ENCODE results near the gene FSIP1.

Gene FSIP1

DNA sequence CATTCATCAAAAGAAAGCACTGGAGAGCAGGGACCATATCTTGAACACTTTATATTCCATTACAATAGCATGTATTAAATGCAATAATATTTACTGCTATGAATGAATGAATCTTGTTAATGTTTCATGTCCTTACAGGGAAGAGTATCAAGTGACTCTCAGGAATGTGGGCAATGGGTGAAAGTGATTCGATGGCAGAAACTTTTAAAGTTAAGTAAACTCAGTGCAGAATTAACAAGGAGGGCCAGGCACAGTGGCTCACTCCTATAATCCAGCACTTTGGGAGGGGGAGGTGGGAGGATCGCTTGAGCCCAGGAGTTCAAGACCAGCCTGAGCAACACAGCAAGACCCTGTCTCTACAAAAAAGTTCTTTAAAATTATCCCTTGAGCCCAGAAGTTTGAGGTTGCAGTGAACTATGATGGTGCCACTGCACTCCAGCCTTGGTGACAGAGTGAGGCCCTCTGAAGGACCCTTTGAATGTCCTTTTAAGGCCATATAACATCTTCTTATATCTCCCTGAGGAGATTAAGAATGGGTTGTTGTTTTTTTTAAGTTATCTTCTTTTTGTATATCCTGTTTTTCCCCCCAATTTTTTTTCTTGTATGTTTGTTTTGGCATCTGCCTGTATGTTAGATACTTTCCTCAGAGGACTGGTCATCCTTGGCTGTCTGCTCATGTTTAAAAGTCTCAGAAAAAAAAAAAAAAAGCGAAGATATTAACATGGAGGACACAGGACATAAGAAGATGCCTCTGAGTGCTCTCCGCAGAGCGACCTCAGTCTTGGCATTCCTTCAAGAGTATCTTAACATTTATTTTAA, 9.6 kb upstream of the FSIP1 start:
- DNase-seq (ENCODE audit: low read depth), result no peak

DNA sequence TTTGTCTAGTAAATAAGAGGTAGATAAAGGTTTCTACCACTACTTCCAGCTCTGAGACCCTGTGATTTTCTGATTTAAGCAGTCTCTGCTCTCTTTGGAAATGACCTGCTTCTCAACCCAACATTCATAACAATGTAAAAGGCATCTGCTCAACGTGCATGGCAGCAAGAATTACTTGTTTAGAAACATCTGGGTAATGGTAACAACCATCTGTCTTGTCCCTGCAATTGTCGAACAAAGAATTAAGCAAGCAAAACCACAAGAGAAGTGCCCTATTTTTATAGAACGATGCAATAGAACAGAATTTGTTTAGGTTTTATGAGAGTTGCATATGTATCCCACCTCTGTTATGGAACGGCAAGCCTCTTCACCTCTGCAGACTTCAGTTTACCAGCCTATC, 7.1 kb upstream of the FSIP1 start:
- no peak for DNase-seq (ENCODE audit: low read depth)

DNA sequence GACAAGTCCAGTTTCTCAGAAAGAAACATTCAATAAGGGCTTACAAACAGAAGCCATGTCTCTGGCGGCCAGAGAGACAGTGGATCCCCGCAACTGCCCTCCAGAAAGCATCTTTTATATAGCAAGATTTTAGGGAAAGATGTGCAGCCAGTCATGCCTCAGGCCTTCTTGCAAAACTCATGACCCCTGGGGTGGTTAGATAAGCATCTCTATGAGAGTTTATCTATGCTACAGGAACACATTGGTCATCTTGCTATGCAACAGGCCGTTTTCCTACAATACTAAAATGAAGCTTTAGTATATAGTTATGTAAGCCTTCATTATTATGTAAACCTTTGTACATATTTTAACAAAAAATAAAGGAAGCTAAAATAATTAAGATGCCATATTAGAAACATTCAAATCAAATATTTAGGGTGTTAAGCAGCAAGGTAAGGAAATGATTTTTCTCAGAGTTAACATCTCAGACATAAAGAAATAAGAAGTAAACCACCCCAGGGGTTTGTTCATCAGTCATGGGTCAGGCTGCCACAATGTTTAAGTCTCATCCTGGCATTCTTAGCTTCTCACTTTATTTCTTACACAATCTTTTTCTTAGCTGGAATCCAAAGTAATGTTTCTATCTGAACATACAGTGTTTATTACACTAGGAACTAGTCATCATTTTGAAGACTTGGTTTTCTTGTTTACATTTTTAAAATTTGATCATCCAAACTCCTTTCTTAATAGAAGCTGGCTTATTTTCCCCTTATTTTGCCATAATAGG, 6.3 kb upstream of the FSIP1 start:
- no peak for DNase-seq (ENCODE audit: low read depth)

DNA sequence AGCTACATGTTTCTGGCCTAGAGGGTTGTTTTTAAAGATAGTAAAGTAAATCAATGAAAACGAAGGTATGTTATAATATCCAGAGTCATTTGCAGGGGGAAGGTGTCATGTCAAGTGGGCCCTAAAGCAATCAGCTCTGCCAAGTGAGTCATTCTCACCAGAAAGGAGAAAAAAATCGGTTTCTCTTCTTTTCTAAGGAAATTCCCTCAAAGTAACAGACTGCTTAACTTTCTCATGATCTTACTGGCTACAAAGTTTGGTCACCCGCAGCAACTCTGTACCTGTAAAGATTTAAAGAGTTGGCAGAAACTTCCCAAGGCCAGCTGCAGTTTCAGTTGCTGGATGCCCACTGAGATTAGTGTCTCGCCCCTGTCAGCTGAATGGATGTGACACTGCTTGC, 5.5 kb upstream of the FSIP1 start:
- no peak for DNase-seq (ENCODE audit: low read depth)

DNA sequence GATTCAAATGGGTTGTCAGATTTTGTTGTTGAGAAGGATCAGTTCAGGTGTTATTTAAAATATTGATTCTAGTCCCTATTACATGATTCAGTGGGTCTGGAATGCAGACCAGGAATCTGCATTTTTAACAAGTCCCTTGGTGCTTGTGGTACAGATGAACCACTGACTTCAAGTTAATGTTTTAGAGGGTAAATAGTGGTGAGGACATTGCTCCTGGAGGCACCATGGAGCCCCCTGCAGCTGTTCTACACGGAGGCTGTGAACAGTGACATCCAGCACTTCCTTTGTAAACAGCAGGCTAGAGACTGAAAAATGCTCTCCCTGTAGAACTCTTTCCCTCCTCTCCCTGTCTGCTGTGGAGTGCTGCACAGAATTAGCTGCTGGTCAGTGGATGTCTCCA, 4.8 kb upstream of the FSIP1 start:
- no peak for DNase-seq (ENCODE audit: low read depth)

DNA sequence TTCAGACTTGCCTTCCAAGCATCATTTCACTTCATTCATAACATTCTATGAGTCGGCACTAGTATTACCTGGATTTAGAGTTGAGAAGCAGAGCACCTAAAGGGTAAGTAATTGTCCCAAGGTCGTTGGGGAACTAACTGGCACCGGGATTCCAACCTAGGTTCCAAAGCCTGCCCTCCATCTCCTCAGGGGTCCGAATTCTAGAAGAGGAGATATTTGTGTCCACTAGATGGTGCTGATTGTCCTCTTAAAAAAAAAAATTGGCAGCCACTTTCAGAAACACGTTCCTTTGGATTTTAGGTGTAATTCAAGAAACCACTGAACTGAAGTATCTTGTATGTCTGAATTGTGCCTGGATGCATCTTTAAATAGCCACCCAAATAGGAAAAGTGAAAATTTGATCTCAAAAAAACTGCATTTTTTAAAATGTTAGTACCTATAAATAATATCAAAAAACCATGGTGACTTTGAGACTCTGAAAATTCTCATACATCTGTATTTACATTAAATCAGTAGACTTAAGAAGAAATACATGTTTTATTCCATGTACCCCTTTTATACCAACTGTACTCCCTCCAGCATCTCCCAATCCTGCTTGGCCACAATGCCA, 3.9 kb upstream of the FSIP1 start:
- peak; percentile 51 for DNase-seq (ENCODE audit: low read depth)

DNA sequence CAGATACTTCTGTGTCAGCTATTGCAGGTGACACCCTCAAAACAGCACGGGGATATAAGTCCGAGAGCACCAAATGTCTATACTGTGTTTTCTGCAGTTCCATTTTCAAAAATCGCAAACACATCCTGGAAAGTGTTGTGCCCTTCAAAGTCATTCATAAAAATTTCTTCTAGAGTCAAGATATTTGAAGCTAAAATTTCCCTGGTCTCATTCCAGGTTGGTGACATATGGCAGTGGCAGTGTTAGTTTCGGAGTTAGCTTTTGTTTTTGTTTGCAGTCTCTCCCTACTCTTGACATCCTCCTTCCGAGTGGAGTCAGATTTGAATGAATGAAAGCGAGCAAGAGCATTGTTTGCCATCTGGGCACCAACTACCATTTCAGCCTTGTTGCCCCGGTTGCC, 3.2 kb upstream of the FSIP1 start:
- no peak for DNase-seq (ENCODE audit: low read depth)

DNA sequence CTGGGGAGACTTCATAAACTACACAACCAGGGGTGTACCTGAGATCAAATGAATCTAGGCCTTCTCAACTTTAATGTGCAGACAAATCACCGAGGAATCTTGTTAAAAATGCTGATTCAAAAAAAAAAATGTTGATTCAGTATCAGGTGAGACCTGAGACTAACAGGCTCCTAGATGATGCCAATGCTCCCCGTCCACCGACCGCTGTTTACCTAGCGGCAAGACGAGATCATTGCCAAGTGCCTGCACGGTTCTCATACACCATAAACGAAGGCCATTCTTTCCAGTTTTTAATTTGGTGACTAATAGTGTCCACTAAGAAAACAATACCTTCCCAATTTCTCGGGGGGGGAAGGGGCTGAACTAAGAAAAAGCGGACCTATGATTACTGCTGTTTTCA, 2.5 kb upstream of the FSIP1 start:
- no peak for DNase-seq (ENCODE audit: low read depth)

DNA sequence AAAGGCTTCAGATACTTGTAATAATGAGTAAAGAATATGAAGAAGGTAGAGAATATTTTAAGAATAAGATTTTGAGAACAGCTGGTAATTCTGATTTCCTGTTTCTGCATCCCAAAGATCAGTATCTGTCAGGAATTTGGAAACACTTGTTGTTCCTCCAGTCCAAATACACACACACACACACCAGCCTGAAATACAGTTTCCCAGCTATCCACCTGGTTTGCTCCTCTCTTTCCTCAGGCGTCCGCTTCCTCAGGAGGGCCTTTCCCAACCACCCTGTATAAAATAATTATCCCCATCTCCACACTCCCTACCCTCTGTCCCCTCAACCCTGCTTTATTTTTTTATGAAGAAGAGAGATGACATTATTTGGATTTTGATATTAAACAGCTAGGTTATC, 2.0 kb upstream of the FSIP1 start:
- DNase-seq (ENCODE audit: low read depth), result no peak

DNA sequence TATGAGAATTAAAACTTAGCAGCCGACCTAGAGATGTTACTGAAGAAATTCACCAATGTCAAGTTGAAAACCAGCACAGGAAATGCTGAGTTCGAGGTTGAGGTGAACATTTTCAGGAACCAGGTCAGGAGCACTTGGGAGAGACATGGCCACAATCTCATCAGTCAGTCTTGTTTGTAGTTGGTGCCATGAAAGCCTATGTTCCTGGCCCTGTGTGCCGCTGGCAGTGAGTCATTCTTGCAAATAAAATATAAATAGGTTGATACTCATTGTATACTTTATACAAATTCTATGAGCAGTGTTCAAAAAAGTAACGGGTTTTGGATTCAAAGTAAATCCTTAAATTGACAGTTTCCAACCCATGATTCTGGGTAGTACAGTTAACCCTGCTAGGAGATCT, 1.5 kb upstream of the FSIP1 start:
- DNase-seq (ENCODE audit: low read depth), result no peak

DNA sequence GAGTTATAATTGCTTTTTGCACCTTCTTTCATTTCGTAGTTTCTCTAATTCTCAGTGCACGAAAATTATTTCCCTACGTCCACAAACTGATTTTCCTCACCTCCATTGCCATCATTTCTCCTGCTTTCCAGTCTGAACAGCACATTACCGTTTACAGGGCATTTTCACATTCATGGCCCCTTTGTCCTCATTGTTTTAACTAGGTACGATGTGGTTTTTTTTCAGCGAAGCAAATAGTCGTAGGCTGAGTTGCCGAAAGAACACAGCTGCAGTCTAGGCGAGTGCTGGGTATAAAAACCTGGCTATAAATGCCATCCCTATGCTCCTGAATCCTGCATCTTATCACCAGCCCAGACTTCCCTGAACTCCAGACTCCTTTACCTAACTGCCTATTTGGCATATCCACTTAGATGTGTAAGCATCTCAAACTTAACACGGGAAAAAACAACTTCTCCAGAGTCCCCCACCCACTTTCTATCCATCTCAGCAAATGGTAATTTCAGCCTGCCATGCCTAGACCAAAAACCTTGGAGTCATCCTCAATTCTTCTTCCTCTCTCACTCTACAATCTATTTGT, 691 bp upstream of the FSIP1 start:
- DNase-seq (ENCODE audit: low read depth), result no peak

DNA sequence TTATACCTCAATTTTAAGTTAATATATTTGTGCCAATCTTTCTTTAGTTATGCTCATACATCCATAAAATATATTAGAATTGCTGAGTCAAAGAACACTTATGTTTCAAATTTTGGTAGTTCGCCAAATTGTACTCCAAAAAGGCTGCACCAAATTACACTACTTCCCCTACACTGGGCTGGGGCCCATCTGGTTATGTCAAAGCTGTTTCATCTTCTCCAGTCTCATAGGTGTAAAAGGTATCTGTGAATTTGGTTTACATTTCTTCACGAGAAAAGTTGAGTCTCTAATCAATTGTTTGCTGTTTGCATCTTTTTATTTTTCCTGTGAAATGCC, 706 bp downstream of the FSIP1 start:
- no peak for DNase-seq (ENCODE audit: low read depth)

DNA sequence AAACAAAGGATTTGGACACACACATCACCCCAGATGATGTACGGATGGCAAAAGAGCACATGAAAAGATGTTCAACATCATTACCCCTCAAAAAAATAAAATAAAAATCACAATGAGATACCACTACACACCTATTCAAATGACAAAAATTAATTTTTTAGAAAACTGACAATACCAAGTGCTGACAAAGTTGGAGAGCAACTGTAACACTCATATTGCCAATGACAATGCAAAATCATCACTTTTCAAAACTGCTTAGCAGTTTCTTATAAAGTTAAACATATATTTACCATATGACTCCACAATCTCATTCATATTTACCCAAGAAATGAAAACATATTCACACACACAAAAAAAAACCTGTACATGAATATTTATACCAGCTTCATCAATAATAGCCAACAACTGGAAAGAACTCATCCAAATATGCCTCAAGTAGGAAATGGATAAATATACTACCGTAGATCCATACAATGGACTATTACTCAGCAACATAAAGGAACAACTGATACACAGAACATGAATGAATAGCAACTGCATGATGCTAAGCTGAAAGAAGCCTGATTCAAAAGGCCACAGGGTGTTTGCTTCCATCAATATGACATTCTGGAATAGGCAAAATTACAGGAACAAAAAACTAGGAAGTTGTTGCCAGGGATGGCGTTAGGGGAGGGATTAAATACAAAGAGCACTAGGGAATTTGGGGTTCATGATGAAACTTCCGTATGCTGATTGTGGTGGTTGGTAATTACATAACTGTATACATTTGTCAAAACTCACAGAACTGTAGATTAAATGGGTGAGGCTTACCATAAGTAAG, 1.3 kb downstream of the FSIP1 start:
- DNase-seq (ENCODE audit: low read depth), result no peak

DNA sequence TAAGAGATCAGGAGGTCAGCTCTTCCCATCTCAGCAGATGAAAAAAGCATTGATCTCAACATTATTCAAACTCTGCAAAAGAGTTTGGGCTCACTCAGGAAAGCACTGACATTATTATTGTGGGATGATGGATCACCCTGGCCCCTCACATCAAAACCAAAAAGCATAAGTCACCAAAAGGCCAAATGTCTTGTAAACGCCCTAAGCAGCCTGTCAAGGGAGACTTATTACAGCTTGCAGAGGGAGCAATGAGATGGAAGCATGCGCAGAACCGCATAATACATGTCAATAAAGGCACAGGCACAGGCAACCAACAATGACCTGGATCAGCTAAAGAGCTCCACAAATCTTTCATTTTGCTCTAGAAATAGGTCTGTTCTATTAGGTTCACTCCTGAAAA, 4.6 kb downstream of the FSIP1 start:
- DNase-seq (ENCODE audit: low read depth), result no peak

DNA sequence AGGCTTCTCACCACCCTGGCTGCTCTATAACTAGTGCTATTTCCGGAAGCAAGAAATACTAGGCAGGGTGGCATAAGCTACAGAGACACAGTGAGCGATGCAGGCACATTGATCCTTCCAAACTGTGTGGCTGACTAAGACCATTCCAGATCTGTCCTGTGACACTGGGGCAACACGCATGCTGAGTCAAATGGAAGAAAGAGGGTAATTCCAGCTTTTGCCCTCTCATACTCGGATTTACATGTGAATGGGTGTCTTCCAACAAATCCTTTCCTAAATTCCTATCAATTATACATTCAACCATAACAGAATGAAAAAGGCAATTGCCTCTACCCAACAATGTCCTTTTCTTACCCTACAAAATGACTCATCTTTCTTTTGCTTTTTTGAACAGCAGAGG, 5.1 kb downstream of the FSIP1 start:
- DNase-seq (ENCODE audit: low read depth), result no peak

DNA sequence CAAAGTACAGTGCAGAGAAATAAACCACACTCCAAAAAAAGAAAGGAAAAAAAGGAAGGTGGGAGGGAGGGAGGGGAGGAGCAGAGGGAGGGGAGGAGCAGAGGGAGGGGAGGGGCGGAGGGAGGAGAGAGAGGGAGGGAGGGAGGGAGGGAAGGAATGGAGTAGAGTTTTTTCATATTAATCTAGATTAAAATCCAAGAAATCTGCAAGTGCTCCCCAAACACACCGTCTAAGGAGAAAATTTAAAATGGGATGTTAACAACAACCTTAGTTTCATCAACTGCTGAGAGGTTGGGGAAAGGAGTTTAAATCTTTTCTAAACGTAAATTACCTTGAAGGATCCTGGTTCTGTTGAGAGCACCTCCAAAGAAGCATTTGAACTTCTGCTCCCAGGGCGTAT, 6.6 kb downstream of the FSIP1 start:
- DNase-seq (ENCODE audit: low read depth), result no peak

DNA sequence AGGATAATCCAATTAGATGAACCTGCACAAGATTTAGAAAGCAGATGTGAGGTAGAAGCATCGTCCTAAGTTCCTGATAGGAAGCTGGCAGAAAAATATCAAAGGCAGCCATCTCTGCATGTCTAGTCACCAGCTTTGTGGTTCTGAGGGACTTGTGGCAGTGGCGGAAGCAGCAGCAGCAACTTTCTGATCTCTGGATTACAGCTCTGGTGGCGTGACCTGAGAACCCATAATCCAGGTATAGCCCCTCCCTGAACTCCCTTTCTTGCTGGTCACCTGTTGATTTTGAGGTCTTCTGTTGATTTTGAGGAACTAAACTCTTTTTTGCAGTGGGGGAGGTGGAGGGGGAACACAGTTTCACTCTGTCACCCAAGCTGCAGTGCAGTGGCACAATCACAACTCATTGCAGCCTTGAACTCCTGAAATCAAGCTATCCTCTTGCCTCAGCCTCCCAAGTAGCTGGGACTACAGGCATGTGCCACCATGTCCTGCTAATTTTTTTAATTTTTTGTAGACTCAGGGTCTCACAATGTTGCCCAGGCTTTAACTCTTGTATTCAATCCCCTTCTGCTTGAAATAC, 7.9 kb downstream of the FSIP1 start:
- DNase-seq (ENCODE audit: low read depth), result no peak

DNA sequence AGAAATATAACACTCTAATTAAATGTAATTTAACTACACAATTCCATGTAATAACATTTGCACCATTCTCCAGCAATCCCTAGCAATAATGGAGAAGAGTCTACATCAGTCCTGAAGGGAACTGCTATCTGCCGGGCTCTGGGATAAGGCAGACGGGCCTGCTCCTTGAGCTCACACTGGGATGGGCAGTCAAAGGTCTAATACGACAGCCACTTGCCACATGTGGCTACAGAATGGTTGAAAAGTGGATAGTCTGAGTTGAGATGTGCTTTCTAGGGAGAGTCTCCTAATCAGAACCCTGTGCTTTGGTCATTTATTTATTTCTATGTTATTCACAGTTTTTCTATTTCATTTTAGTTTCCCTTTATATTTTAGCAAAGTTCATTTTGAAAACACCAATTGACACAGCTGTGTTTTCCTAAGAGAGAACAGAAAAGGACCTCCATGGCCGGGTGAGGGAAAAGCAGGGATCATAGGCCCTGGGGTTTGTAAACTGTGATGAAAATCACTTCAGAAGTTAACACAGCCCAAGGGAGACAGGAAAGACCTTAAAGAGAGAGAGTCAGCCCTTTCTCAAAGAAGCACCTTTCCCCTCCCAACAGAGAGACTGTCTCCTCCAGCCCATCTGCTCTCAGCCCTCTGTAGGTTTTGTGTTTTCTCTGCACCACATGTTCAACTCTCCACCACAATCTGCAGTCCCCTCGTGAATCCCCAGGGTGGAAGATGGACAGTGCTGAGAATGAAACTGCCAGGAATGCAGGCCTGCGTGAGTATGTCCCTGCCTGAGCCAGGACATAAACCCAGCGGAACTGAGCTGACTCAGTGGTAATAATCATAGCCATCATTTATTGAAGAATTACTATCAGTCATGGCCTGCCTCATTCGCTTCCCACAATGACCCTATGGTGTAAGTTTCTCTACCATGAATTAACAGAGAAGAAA, 11.6 kb downstream of the FSIP1 start:
- peak; percentile 73 for DNase-seq (ENCODE audit: low read depth)

DNA sequence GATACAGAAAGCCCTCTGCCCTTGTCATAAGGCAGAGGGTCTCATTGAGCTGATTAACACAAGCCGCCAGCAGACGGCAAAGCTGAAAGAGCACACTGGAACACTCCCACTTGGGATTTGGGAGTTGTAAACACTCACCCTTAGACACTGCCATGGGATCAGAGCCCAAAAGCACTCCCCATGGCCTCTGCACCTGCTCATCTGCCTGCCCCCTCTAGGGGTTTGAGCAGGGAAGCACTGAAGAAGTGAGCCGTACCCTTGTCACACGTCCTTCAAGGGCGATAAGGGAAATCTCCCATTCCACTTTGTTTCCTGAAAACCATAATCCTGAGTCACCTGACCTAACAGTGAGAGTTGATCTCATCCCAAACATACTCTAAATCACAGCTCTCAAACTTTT, 14.7 kb downstream of the FSIP1 start:
- no peak for DNase-seq (ENCODE audit: low read depth)

DNA sequence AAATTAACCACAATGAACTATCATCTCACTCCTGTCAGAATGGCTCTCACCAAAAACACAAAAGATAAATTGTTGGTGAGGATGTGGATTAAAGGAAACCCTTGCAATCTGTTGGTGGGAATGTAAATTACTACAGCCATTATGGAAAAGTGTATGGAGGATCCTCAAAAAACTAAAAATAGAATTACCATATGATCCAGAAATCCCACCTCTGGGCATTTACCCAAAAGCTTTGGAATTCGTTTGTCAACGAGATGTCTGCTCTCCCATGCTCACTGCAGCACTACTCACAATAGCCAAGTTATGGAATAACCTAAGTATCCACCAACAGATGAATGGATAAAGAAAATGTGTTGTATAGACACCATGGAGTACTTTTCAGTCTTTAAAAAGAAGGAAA, 21.6 kb downstream of the FSIP1 start:
- DNase-seq (ENCODE audit: low read depth), result no peak

Data from stromal cell of bone marrow (primary cell).